Umbilical cord (tissue), 2 donors: Measurements from ENCODE around the gene SEMA3B. TPM values are rescaled to one million over a fixed set of nuclear protein-coding genes. Genes with fewer than 3 reads are reported as not detected.
"Not testable (repeated sequence)": the region's sequence is repeated elsewhere in the genome, so short reads cannot be mapped to it uniquely, and the experiment has no call there.

Source experiments
- DNase-seq: peaks from one replicate; pipeline ENCODE4 v3.0.0-alpha.2; 2015; ENCODE audit warnings: low spot score
- total RNA-seq: library from RNA; depleted of rRNA; stranded (reverse); fragments of >200 nt; gene quantifications from one replicate; pipeline ENCODE4 v1.2.3, GENCODE V29; 2014; ENCODE audit warnings: low replicate concordance; ENCODE audit not compliant: insufficient read depth

The SEMA3B gene
- total RNA-seq, 1 donor from 2014 or later: 29.4 TPM

GRCh38 chr3:50271314-50271936 is 2.5 kb downstream of the SEMA3B start:
- DNase-seq: no peak

GRCh38 chr3:50272538-50272910 is 3.6 kb downstream of the SEMA3B start:
- not testable (repeated sequence) for DNase-seq

- DNase-seq: peak; percentile 69
These were observed 4.2 kb downstream of the SEMA3B start for GRCh38 chr3:50272911-50273688.

GRCh38 chr3:50273689-50274065 is 4.7 kb downstream of the SEMA3B start:
- DNase-seq: no peak

GRCh38 chr3:50274371-50275104 is 5.6 kb downstream of the SEMA3B start:
- no peak for DNase-seq

GRCh38 chr3:50275141-50275995 is 6.4 kb downstream of the SEMA3B start:
- DNase-seq: no peak

GRCh38 chr3:50275996-50276761 is 7.2 kb downstream of the SEMA3B start:
- no peak for DNase-seq

- no peak for DNase-seq
These were observed 7.8 kb downstream of the SEMA3B start for GRCh38 chr3:50276762-50277101.

GRCh38 chr3:50278123-50278879 is 9.4 kb downstream of the SEMA3B start:
- no peak for DNase-seq

GRCh38 chr3:50278880-50279224 is 9.9 kb downstream of the SEMA3B start, which contains the start of gene LSMEM2:
LSMEM2 (plus strand) TSS chr3:50279087; CDS start chr3:50279114, 27 bp downstream.
- no peak for DNase-seq

GRCh38 chr3:50279255-50280016 is 10.5 kb downstream of the SEMA3B start:
- DNase-seq: no peak

- not testable (repeated sequence) for DNase-seq
These were observed 15.2 kb downstream of the SEMA3B start for GRCh38 chr3:50284121-50284520.

GRCh38 chr3:50286322-50287227 is 17.6 kb downstream of the SEMA3B start:
- no peak for DNase-seq

GRCh38 chr3:50287262-50287661 is 18.3 kb downstream of the SEMA3B start:
- DNase-seq: no peak

GRCh38 chr3:50288387-50289007 is 19.6 kb downstream of the SEMA3B start:
- DNase-seq: no peak

- DNase-seq: no peak
These were observed 20.2 kb downstream of the SEMA3B start for GRCh38 chr3:50289130-50289529.

- no peak for DNase-seq
These were observed 21.3 kb downstream of the SEMA3B start for GRCh38 chr3:50290161-50290641.
